Mesenchymal stem cell (in vitro differentiated cells and primary cell): ENCODE data around the gene ESRP2.

ENCODE experiments used
- DNase-seq: peaks from one replicate; pipeline ENCODE4 v3.0.0-alpha.2; 2013
- H2AFZ ChIP-seq: one replicate; pipeline ENCODE4 v1.6.1; 2013; ENCODE audit warnings: low read depth, mild to moderate bottlenecking, control low read depth, inconsistent platforms, low read length, moderate library complexity
- H2AK5ac ChIP-seq: 2 replicates; pipeline ENCODE4 v1.6.1; 2013; ENCODE audit warnings: low read length, moderate library complexity, mild to moderate bottlenecking, inconsistent platforms; ENCODE audit not compliant: severe bottlenecking
- H2BK120ac ChIP-seq: one replicate; pipeline ENCODE4 v1.6.1; 2013; ENCODE audit warnings: low read depth, mild to moderate bottlenecking, inconsistent platforms, low read length, moderate library complexity
- H2BK12ac ChIP-seq, 2 experiments: one replicate each; pipeline ENCODE4 v1.6.1; 2013; ENCODE audit warnings: inconsistent platforms in 2 of 2, low read length in 2 of 2, mild to moderate bottlenecking in 2 of 2, moderate library complexity in 2 of 2, control low read depth in 1 of 2
- H2BK15ac ChIP-seq: one replicate; pipeline ENCODE4 v1.6.1; 2013; ENCODE audit warnings: mild to moderate bottlenecking, low read depth, inconsistent platforms; ENCODE audit not compliant: poor library complexity, severe bottlenecking
- H2BK5ac ChIP-seq: 2 replicates; pipeline ENCODE4 v1.6.1; 2013; ENCODE audit warnings: low read depth, mild to moderate bottlenecking, low read length, control low read depth, inconsistent platforms; ENCODE audit not compliant: poor library complexity, severe bottlenecking
- H3K14ac ChIP-seq, 2 experiments: one replicate each; pipeline ENCODE4 v1.6.1; 2013; ENCODE audit warnings: inconsistent platforms in 2 of 2, low read length in 2 of 2, control low read depth in 1 of 2, mild to moderate bottlenecking in 1 of 2, moderate library complexity in 1 of 2
- H3K18ac ChIP-seq, 2 experiments: one replicate each; pipeline ENCODE4 v1.6.1; 2013; ENCODE audit warnings: inconsistent platforms in 2 of 2, low read length in 2 of 2, control low read depth in 1 of 2, low read depth in 1 of 2, mild to moderate bottlenecking in 1 of 2
- H3K23ac ChIP-seq, 2 experiments: one replicate each; pipeline ENCODE4 v1.6.1; 2013; ENCODE audit warnings: inconsistent platforms in 2 of 2, low read length in 2 of 2, mild to moderate bottlenecking in 2 of 2, moderate library complexity in 2 of 2, control low read depth in 1 of 2
- H3K27ac ChIP-seq: 2 replicates; pipeline ENCODE4 v1.5.1; 2013; ENCODE audit warnings: mild to moderate bottlenecking, moderate library complexity, low read length, control low read depth, inconsistent platforms; ENCODE audit not compliant: poor library complexity, severe bottlenecking
- H3K27me3 ChIP-seq, 2 experiments: 2 replicates each; pipeline versions ENCODE4 v1.6.1 to v1.7.0; 2013; ENCODE audit warnings: low read length in 2 of 2, mild to moderate bottlenecking in 2 of 2, moderate library complexity in 2 of 2, control low read depth in 1 of 2, inconsistent platforms in 1 of 2; ENCODE audit not compliant: control insufficient read depth in 1 of 2, insufficient read depth in 1 of 2
- H3K36me3 ChIP-seq, 2 experiments: 2 replicates each; pipeline versions ENCODE4 v1.6.1 to v1.7.0; 2013; ENCODE audit warnings: low read length in 2 of 2, control low read depth in 1 of 2, inconsistent platforms in 1 of 2, low read depth in 1 of 2, mild to moderate bottlenecking in 1 of 2; ENCODE audit not compliant: insufficient read depth in 2 of 2, control insufficient read depth in 1 of 2
- H3K4ac ChIP-seq, 2 experiments: one replicate each; pipeline ENCODE4 v1.6.1; 2013; ENCODE audit warnings: inconsistent platforms in 2 of 2, low read length in 2 of 2, mild to moderate bottlenecking in 2 of 2, moderate library complexity in 2 of 2, control low read depth in 1 of 2, low read depth in 1 of 2
- H3K4me1 ChIP-seq: 2 replicates; pipeline ENCODE4 v1.6.1; 2013; ENCODE audit warnings: low read depth, low read length, control low read depth; ENCODE audit not compliant: control insufficient read depth, insufficient read depth
- H3K4me2 ChIP-seq: 2 replicates; pipeline ENCODE4 v1.6.1; 2013; ENCODE audit warnings: low read length, mild to moderate bottlenecking, inconsistent platforms; ENCODE audit not compliant: poor library complexity, severe bottlenecking
- H3K4me3 ChIP-seq, 2 experiments: 2 replicates each; pipeline versions ENCODE4 v1.5.1 to v1.7.0; 2013; ENCODE audit warnings: low read length in 2 of 2, mild to moderate bottlenecking in 2 of 2, control low read depth in 1 of 2, low read depth in 1 of 2; ENCODE audit not compliant: insufficient read depth in 1 of 2
- H3K79me1 ChIP-seq: replicated peaks from 2 replicates; pipeline ENCODE4 v1.6.1; 2013; ENCODE audit warnings: mild to moderate bottlenecking, control low read depth, low read length, inconsistent platforms; ENCODE audit not compliant: poor library complexity, severe bottlenecking
- H3K9ac ChIP-seq: 2 replicates; pipeline ENCODE4 v1.7.0; 2013; ENCODE audit warnings: mild to moderate bottlenecking, low read length, moderate library complexity
- H3K9me3 ChIP-seq: 2 replicates; pipeline ENCODE4 v1.7.0; 2013; ENCODE audit warnings: mild to moderate bottlenecking, low read length; ENCODE audit not compliant: control insufficient read depth
- H4K8ac ChIP-seq: one replicate; pipeline ENCODE4 v1.6.1; 2013; ENCODE audit warnings: inconsistent platforms, mild to moderate bottlenecking, low read length, moderate library complexity
- H4K91ac ChIP-seq: one replicate; pipeline ENCODE4 v1.6.1; 2013; ENCODE audit warnings: mild to moderate bottlenecking, low read length, inconsistent platforms
- WGBS: methylation state at CpG from one replicate; pipeline ENCODE4 v1.1.7; 2013; ENCODE audit warnings: mixed read lengths; 5-methylcytosine and 5-hydroxymethylcytosine counted together

The ESRP2 gene

GRCh38 chr16:68257251-68257905, 21.5 kb upstream of the ESRP2 start:
- H4K8ac ChIP-seq, result peak overlapping the region; percentile 92
- no peaks in the 10 kb centered on the region for H3K27me3 ChIP-seq
- WGBS, result 86% methylated on average over 6 of the region's 6 CpGs
- H2BK15ac ChIP-seq, result peak overlapping the region; percentile 70
- no peak for DNase-seq
- peak overlapping the region; percentile 98 for H2AK5ac ChIP-seq
- H3K4me3 ChIP-seq, result no peak overlapping the region
- H3K14ac ChIP-seq, result peak overlapping the region in 1 of 2 experiments; percentile 62
- peaks cover 21% of the 10 kb centered on the region for H3K79me1 ChIP-seq
- H3K4me1 ChIP-seq, result peaks cover 28% of the 10 kb centered on the region
- peak overlapping the region; percentile 55 to 96 for H3K4ac ChIP-seq
- H3K9me3 ChIP-seq, result no peaks in the 10 kb centered on the region
- peak overlapping the region; percentile 81 to 87 for H2BK12ac ChIP-seq
- peak overlapping the region; percentile 94 for H2BK5ac ChIP-seq
- peak overlapping the region; percentile 99 for H3K27ac ChIP-seq
- H3K4me2 ChIP-seq, result peak overlapping the region; percentile 23
- peak overlapping the region; percentile 93 for H2BK120ac ChIP-seq
- no peak overlapping the region for H3K23ac ChIP-seq
- peak overlapping the region; percentile 94 to 96 for H3K18ac ChIP-seq
- peaks cover 54 to 59% of the 10 kb centered on the region in 2 experiments for H3K36me3 ChIP-seq
- no peak overlapping the region for H2AFZ ChIP-seq
- peak overlapping the region; percentile 36 for H3K9ac ChIP-seq
- peak overlapping the region; percentile 99 for H4K91ac ChIP-seq

GRCh38 chr16:68255712-68256111, 19.8 kb upstream of the ESRP2 start:
- Histone ChIP-seq H2BK12ac (no peak overlapping the region), H3K4me2 (no peak overlapping the region), H3K27me3 (no peaks in the 10 kb centered on the region), H3K9me3 (no peaks in the 10 kb centered on the region), H3K36me3 (peaks cover 60 to 67% of the 10 kb centered on the region in 2 experiments), H3K14ac (no peak overlapping the region), H4K91ac (peak overlapping the region; percentile 53), H4K8ac (no peak overlapping the region), H2BK5ac (no peak overlapping the region), H2AK5ac (no peak overlapping the region), H2BK15ac (no peak overlapping the region), H3K18ac (no peak overlapping the region), H3K79me1 (peaks cover 22% of the 10 kb centered on the region), H2AFZ (no peak overlapping the region), H3K27ac (no peak overlapping the region), H2BK120ac (no peak overlapping the region), H3K4me3 (no peak overlapping the region), H3K4me1 (peaks cover 26% of the 10 kb centered on the region), H3K4ac (no peak overlapping the region), H3K9ac (no peak overlapping the region), H3K23ac (no peak overlapping the region)
- 98% methylated on average over 16 of the region's 18 CpGs for WGBS
- DNase-seq, result no peak

GRCh38 chr16:68253721-68254120, 17.8 kb upstream of the ESRP2 start:
- Histone ChIP-seq H3K18ac (no peak overlapping the region), H2BK15ac (no peak overlapping the region), H3K4ac (no peak overlapping the region), H3K14ac (no peak overlapping the region), H2AK5ac (no peak overlapping the region), H3K23ac (no peak overlapping the region), H4K8ac (no peak overlapping the region), H2BK120ac (no peak overlapping the region), H3K27ac (no peak overlapping the region), H3K4me3 (no peak overlapping the region), H2BK5ac (no peak overlapping the region), H3K9me3 (no peaks in the 10 kb centered on the region), H3K4me2 (no peak overlapping the region), H3K27me3 (no peaks in the 10 kb centered on the region), H3K79me1 (peaks cover 18% of the 10 kb centered on the region), H3K9ac (no peak overlapping the region), H3K36me3 (peaks cover 60 to 65% of the 10 kb centered on the region in 2 experiments), H2BK12ac (no peak overlapping the region), H2AFZ (no peak overlapping the region), H3K4me1 (peaks cover 13% of the 10 kb centered on the region), H4K91ac (no peak overlapping the region)
- no peak for DNase-seq
- WGBS, result 97% methylated on average over 4 of the region's 4 CpGs

- Histone ChIP-seq H2AFZ (no peak overlapping the region), H3K4me1 (peaks cover 6% of the 10 kb centered on the region), H3K27ac (no peak overlapping the region), H3K4ac (no peak overlapping the region), H3K23ac (no peak overlapping the region), H3K79me1 (peaks cover 28% of the 10 kb centered on the region), H2BK5ac (no peak overlapping the region), H2AK5ac (no peak overlapping the region), H2BK15ac (no peak overlapping the region), H4K8ac (no peak overlapping the region), H3K4me3 (no peak overlapping the region), H3K4me2 (no peak overlapping the region), H3K36me3 (peaks cover 64 to 66% of the 10 kb centered on the region in 2 experiments), H2BK12ac (no peak overlapping the region), H2BK120ac (no peak overlapping the region), H4K91ac (no peak overlapping the region), H3K9me3 (no peaks in the 10 kb centered on the region), H3K18ac (no peak overlapping the region), H3K9ac (no peak overlapping the region), H3K27me3 (no peaks in the 10 kb centered on the region), H3K14ac (no peak overlapping the region)
- DNase-seq, result no peak
- WGBS, result 95% methylated on average over 5 of the region's 5 CpGs
Observed at GRCh38 chr16:68252383-68252782, 16.5 kb upstream of the ESRP2 start.
